Stimulated activated CD4-positive, alpha-beta T cell treated with anti-CD3 and anti-CD28 coated beads, Interleukin-2, amount 100 ng/mL, for 4 hours (primary cell): ENCODE results near the gene APBA2.
"Not testable (repeated sequence)": the region's sequence is repeated elsewhere in the genome, so short reads cannot be mapped to it uniquely, and the experiment has no call there.

Experiments used
- DNase-seq: peaks from one replicate; pipeline ENCODE4 v3.0.0-alpha.2; 2020; ENCODE audit warnings: low read depth

Gene APBA2

DNA sequence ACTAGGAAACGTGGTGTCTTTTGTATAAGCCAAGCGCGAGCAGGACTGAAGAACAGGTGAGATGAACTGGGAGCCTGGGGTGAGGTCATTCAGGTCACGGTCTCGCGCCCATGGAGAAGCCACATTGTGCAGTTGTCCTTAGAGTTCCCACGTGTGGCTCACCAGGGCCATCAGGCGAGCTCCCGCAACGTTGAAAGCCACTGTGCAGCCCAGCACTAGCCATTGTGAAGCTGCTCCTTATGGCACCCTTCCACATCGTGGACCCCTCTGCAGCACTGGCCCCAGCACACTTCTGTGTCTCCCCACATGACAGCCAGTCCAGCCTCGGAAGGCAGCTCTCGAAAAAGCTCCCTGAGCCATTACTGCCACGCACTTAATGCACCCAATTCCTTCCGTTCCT is 7.6 kb upstream of the APBA2 start:
- no peak for DNase-seq

DNA sequence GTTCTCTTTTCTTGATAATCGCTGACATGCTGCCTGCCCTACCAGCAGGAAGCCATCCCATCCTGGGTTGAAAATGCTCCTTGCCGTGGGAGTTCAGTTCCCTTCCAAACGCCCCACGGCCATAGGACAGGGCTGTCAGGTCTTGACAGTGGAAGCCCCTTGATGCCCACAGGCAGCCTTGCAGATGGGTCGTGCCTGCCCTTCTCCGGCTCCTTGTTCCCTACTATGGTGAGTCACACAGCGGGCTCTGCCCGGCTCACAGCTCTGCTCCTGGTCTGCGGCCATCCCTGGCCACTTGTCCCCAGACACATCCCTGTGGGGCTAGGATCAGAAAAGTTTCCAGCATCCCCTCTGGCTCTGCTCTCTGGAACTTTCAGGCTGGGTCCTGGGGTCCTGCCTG is 6.2 kb upstream of the APBA2 start:
- DNase-seq: no peak

DNA sequence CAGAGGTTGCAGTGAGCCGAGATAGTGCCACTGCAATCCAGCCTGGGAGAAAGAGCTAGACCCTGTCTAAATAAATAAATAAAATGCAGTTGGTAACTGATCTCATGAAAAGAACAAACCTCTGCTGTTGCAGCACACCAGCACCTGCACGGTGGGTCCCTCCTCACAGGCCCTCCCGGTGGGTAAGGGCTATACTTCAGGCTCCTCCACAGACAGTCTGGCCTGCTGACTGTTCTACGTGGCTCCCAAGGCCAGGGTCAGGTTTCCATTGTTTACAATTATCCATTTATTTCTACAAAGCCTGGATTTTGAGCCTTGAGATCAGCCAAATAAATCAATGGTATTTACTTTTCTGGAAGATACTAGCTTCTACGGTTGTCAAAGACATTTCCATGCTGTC is 5.1 kb upstream of the APBA2 start:
- DNase-seq: no peak

DNA sequence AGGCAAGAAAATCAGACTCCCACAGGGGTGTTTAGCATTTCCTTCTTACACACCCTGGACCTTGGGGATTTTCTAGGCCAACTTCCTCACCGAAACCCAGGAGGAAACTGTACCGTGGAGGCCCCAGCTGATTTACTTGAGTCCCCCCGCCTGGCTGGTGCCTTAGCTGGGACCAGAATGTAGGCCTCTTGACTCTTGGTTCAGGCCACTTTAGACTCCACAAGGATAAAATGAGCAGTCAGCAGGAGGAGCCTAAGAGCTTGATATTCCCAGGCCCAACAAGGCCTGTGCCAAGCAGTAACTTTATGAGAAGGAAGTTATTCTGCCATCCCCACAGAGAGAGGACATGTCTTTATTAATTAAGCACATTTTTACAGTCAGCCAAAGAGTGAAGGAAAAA is 4.6 kb upstream of the APBA2 start:
- no peak for DNase-seq

DNA sequence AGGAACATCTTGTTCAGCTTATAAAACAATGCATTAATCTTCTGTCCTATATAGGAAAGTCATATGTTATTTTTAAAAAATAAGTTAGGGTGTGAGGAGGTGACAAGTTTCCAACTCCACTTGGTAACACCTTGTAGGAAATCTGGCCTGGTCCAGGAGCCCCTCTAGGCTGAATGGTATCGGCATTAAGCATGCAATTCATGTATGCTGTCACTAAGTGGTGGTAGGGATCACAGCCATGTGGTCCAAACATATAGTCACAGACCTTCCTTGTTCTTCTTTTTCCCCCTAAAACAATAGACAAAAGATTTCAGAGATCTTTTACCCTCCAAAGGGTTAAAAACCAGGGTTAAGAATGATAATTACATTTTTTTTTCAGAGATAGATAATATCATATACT is 4.2 kb upstream of the APBA2 start:
- no peak for DNase-seq

DNA sequence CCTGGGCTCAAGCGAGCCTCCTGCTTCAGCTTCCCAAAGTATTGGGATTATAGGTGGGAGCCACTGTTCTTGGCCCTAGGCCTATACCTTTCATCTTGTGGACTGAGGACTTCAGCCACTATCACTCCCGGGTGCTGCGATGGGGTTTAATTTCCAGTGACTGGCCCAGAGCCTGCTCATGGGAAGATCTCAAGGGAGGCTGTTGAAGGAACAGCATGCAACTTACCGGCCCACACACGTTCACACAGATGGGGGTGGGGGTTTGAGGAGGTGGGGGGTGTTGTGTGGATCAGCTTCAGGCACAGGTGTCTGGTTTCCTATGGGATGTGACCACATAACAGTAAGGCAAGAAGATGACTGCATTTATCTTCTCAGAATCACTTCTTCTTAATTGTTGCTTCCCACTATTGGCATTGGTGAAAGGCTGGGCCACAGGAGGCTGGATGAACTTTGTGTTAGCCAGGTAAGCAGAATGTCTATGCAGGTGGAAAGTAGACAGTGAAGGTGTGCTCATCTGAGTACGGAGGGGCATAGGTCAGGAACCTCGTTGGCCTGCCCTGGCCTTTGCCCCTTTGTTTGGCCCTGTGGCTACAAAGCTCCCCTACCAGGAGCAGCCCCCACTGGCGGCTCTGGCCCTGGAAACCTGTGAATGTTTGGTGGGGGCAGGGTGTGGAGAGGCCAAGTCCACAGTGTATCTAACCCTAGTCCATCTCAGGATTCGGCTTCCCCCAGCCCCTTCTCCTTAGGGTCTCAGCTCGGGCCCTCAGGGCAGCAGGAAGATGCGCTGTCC is 1.4 kb upstream of the APBA2 start:
- DNase-seq: no peak

DNA sequence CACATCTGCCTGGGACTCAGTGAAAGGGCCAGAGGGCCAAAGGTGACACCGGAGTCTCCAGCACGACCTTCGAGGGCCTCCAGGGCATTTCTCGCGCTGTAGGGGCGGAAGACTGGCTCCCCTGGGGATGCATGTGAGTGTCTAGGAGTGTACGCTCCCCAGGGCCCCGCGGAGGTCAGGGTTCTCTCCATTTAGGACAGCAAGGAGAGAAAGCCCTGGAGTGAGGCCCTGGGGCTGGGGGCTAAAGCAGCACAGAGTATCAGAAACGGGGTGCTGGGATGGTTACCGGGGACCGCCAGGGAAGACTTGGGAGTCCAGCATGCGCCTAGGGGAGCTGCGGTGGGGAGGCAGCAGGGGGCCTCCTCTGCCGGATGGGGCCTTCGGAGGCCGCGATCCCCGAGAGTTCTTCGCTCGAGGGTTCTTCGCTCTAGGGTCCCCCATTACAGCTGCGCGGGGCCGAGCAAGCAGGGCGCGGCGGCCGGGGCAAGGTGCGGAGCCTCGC is 595 bp upstream of the APBA2 start:
- DNase-seq: no peak

DNA sequence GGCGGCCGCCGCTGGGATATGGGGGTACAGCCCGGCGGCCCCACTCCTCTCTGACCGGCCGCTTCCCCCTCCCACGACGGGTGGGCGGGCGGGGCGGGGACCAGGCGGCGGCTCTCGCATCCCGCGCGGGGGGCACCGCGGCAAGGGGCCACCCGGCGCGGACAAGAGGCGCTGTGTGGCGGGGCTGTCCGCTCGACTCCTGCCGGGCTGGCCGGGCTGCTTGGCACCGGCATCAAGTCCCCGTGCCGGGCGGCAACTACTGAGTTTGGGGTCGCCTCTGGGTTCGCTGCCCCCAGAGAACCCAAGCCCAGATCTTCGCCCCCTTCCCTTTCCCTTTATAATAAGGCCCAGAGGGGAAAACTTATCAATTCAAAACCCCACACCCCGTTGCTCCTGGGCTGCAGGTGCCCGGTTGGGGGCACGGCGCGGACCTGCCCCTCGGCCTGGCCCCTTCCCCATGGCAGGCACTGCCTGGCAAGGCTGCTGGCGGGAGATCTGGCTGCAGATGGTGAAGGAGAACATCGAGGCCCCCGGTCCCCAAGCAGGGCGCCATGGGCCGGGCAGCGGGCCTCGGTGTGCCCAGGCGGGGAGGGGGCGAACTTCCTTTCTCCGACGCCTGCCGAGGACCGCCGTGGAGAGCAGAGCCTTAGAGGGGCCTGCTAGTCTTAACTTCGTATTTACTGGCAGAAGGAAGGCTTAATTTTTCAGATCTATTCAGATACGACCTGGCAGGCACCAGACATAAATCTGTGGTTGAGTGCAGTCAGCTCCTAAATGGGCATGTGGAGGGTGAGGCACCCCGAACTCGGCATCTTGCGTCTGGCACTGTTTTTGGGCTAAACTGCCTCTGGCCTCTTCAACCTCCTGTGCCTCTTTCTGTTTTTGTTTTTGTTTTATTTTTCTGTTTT is 911 bp downstream of the APBA2 start:
- DNase-seq: no peak

DNA sequence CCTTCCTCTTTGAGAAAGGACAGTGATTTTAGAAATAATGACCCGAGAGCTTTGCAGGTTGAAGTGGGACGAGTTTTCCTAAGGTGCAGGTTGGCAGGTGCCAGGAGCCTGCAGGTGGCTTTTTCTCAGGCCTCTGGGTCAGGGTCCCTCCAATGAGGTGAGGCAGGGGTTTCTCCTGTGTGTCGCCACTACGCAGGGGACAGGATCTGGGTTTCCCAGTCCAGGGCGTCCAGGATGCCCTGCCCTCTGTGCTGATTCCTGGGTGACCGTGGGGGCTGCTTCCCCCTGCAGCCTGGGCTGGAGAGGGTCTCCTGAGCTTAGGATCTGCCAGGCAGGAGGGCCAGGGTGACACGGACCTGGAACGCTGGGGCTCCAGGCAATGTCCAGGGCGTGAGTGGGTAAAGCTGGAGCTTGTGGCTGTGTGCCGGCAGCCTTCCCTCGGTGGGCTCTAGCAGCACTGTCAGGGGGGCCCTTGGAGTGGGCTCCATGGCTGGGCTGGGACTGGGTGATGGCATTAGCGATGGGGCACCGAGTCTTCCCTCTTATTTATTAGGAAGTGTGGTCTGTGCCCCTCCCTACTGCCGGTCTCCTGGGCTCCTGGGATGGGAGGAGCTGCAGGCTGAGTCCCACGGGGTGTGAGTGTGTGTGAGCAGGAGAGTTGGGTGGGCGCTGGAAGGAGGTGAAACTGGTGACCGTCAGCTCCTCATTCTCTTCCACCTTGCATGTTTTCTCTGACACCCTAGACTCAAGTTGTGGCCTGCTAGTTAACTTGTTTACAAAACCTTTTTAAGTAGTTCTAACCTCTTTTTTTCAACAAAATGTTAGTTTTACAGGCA is 1.8 kb downstream of the APBA2 start:
- DNase-seq: no peak

DNA sequence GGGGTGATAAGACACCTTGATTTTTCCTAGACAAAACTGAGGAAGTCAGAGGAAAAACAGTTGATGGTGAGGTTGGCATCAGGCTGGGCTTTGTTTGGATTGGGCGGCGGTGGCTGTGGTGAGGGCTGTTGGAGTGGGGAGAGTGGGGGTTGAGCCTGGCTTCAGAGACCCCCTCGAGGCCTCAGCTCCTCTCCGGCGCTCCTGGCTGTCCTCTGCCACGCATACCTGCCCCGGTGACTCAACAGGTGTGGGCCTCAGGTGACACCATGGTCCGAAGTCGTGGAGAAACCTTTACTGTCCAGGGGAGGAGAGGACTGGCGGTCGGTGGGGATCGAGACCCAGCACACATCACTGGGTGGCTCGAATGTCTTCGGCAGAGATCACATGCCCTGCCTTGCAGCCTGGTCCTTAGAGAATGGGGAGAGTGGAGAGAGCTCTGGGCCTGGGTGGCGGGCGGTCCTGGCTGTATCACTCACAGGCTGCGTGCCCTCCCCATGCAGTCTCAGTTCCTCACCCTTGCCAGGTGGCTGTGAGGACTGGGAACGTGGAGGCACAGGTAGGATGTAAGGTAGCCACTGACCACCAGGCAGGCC is 2.6 kb downstream of the APBA2 start:
- DNase-seq: no peak

DNA sequence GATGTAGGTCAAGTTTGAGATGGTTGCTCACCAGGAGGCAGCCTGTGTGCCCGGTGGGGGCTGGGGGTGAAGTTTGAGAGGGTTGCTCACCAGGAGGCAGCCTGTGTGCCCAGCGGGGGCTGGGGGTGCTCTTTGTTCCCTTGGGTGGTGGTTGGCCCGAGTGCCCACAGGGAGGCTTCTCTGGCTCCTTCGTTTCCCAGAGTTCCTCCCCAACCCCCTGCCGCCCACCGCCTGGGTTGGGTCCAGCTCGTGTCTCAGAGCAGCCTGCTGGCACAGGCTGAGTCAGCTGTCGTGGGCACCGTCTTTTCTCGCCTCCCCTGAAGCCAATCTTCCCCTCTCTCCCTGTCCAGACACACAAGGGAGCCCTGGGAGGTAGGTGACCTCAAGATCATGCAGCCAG is 3.1 kb downstream of the APBA2 start:
- no peak for DNase-seq

DNA sequence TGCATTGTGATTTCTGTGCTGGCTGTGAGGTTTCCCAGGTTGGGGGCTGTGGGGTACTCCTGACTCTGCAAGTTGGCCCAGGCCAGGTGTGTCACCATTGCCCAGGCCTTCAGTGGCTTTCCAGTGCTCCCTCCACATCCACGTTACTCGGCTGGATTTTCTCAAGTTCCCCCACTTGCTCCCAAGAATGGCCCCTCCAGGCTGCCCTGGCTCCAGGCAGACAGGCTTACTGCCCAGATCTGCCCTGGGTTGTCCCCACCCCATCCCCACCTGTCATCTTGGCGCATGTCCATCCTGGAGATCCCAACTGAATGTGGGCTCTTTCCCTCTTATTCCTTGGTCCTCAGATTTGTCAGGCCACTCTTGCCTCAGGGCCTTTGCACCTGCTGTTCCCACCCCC is 3.6 kb downstream of the APBA2 start:
- DNase-seq: no peak

DNA sequence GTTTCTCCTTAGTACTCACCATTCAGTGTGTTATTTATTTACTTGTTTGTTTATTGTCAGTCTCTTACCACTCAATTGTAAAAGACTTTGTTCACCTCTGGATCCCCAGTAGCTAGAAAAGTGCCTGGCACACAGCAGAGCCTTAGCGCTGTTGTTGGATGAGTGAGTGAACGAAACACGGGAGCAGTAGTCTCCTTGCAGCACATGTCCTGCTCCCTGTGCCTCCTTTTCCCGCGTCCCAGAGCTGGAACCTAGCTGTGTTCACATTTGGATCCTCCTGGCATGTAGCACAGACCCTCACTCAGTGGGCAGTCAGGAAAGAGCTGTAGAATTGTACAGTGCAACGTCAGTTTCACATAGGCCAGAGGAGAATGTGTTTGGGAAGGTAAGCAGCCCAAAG is 4.1 kb downstream of the APBA2 start:
- DNase-seq: not testable (repeated sequence)

DNA sequence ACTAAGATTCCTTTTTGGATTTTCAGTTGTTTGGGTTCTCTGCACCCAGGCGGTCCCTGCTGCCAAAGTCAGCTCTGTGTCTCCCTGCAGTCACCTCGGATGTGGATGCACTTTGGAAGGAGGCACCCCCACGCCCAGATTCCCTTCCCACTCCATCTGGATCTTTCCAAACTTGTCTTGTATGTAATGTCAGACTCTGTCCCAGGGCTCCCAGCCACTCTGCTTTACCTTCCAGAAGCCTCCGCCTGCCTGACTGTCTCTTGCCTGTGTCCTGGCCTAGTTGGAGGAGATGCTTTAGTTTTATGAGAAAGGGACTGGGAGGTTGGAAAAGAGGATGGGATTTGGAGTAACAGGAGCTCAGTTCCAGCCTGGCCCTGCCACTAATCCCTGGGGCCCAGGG is 4.5 kb downstream of the APBA2 start:
- DNase-seq: not testable (repeated sequence)

DNA sequence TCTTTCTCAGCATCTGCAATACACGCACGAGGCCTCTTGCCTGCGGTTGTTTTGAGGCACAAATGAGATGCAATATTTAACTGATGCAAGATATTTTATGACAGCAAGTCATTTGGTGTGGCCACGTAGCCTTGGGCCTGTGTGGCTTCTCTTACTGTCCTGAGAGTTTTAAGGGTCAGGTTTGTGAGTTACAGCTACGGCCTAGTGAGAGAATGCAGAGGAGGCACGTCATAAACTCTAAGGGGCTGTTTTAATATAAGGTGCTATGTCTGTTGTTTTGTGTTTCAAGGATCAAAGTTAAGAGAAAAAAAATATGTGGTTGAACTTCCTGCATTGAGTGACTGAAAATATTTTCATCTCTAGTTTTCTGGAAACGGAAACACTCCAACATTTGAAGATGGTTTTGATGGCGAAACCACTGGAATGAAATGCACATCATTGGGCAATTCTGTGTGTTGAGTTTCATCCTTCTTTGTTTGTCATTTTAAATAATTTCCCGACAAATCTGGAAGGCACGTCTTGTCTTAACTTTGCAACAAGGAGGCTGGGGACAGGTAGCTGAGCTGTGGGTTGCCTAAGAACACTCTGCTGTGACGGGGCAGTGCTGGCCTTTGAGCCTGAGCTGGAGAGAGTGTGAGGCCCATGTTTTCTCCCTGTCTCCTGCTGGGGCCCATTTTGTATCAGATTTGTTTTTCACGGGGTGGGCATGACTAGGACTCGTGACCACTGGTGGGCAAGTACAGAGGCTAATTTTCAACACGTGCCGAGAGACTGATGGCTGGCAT is 5.1 kb downstream of the APBA2 start:
- no peak for DNase-seq

DNA sequence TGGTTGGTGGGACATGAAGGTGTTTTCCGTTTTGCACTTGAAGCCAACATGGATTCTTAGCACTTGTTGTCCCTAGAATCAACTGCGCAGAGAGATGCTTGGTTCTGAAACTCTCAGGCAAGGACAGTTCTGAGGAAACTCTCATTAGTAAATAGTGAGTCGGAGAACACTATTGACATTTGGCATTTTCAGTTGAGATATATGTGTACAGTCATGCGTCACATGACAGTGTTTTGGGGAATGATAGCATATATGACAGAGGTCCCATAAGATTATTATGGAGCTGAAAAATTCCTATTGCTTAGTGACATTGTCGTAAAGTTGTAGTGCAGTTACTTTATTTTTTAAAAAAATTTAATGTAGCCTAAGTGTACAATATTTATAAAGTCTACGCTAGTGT is 5.8 kb downstream of the APBA2 start:
- DNase-seq: no peak

DNA sequence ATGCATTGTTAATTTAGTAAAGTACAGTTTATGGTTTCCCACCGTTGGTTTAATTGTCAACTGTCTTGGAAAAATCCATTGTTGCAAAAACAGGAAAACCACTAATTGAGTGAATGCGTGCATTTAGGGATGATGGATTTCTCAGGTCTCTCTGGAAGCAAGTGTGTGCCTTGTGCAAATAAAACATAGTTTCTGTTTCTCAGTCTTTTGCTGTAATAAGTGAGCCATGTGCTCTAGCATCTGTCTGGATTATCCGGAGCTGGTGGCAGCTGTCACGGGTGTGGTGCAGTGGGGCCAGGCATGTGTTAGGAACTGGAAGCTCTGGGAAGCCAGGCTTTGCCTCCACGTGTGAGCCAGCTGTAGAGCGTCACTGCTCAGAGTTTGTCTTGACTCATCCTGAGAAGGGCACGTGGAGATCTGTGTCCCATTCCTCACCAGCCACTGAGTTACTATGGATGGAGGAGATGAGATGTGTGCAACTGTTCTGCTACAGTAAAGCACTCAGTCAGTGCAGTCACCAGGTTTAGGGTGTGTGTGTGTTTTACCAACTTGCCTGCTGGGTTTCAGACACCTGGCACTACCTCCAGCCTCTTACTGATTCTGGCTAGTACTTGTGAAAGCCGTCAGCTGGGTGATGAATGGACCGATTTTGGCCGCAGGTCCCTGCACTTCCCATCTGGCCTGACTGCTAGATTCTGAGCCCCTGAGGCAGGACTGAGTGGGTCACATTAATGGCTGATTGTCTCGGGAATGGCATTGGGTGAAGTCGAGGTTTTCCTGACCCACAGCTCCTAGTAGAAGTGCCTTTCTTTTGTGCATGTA is 7.2 kb downstream of the APBA2 start:
- no peak for DNase-seq

DNA sequence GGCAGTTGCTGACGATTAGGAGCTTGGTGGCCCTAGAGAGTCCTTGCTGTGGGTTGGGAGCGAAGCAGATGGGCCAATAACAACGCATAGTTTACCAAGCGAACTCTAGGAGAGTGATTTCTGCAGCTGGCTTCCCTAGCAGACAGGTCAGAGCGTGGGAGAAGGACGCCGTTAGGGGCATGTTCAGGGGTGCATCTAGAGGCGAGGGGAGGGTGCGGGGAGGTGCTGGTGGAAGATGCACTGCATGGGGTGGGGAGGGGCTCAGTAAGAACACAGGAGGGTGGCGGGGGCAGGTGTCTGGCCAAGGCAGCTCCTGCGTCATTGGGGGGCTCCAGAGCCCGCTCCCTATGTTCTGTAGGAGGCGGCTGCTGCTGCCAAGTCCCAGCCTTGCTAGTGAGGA is 8.9 kb downstream of the APBA2 start:
- DNase-seq: no peak

DNA sequence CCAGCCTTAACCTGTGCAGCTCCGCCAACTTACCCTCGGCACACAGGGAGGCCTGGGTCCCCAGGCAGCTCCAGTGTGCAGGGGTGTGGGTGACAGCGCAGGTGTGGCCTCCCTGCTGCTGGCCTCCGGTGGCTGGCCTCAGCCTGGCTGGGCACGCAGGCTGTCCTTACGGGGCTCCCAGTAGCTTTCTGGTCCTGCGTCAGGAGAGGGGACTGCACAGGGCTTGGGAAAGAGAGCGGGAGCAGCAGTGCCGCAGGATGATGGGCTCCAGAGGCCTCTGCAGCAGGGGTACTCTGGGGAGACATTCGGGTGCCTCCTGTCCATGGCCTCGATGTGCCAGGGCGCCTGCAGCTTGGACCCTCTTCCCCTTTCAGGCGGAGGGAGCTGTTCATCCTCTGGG is 9.4 kb downstream of the APBA2 start:
- DNase-seq: no peak

DNA sequence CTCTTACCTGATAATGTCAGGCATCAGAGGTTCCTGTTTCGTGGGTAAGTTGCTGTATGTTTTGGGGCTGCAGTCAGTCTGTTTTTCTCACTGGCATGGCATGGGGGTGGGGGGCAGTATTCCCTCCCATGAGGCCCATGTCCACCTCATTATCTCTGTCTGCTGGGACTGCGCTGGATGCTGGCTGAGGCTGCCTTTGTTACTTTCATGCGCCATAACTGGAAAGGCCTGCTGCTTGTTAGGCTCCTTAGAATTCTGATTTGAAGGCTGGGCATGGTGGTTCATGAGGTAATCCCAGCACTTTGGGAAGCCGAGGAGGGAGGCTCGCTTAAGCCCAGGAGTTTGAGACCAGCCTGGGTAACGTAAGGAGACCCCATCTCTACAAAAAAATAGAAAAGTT is 9.8 kb downstream of the APBA2 start:
- DNase-seq: no peak
